Gastroesophageal sphincter (tissue), 4 donors: Measurements from ENCODE around the gene RPLP2. TPM values are rescaled to one million over a fixed set of nuclear protein-coding genes. Genes with fewer than 3 reads are reported as not detected.

Experiments used
- ATAC-seq: fragments of 150-250 bp; one replicate; pipeline ENCODE4 v1.9.1; 2016; ENCODE audit warnings: mild to moderate bottlenecking, moderate library complexity
- H3K27ac ChIP-seq, 4 donors: fragments of 200-600 bp; sonication (generic) in 3 of 4; 1 replicate in 3 of 4; 2 replicates in 1 of 4; pipeline ENCODE4 v1.5.1; 2016 to 2019
- H3K27me3 ChIP-seq: fragments of 200-600 bp; sonication (generic); one replicate; pipeline ENCODE4 v1.5.1; 2019
- H3K36me3 ChIP-seq, 2 donors: fragments of 200-600 bp; sonication (generic); one replicate each; pipeline ENCODE4 v1.5.1; 2019; ENCODE audit warnings: control low read depth in 1 of 2
- H3K4me1 ChIP-seq, 3 donors: fragments of 200-600 bp; sonication (generic); 1 replicate in 2 of 3; 2 replicates in 1 of 3; pipeline ENCODE4 v1.5.1; 2016 to 2019; ENCODE audit warnings: control low read depth in 2 of 3
- H3K4me3 ChIP-seq, 2 donors: fragments of 200-600 bp; sonication (generic); one replicate each; pipeline ENCODE4 v1.5.1; 2019; ENCODE audit warnings: mild to moderate bottlenecking in 1 of 2, moderate library complexity in 1 of 2
- H3K9me3 ChIP-seq, 3 donors: fragments of 200-600 bp; sonication (generic); one replicate each; pipeline ENCODE4 v1.5.1; 2017 to 2019; ENCODE audit warnings: control low read depth in 2 of 3
- EP300 ChIP-seq: sonication (generic); formaldehyde crosslinking; IDR thresholded peaks from one replicate; pipeline ENCODE4 v1.6.1; 2017; ENCODE audit warnings: antibody characterized with exemption, mild to moderate bottlenecking
- POLR2A ChIP-seq, 2 donors: fragments of 450-650 bp; IDR thresholded peaks; one replicate each; pipeline ENCODE4 v1.6.1; 2017; ENCODE audit warnings: antibody characterized with exemption in 2 of 2, mild to moderate bottlenecking in 2 of 2, moderate library complexity in 1 of 2
- POLR2AphosphoS5 ChIP-seq: sonication (generic); formaldehyde crosslinking; IDR thresholded peaks from one replicate; pipeline ENCODE4 v1.6.1; 2017; ENCODE audit warnings: antibody characterized with exemption
- WGBS, 2 donors: methylation state at CpG; one replicate each; pipeline ENCODE4 v1.1.5; 2018; ENCODE audit warnings: low coverage in 1 of 2; 5-methylcytosine and 5-hydroxymethylcytosine counted together
- total RNA-seq, 4 donors: library from RNA; depleted of rRNA; stranded (reverse); fragments of >200 nt; gene quantifications; one replicate each; pipeline ENCODE4 v1.1.0, GENCODE V29; 2016
- TF ChIP-seq, protein P1 (sequence below), 4 experiments: fragments of 200-600 bp in 2 of 4; fragments of 450-650 bp in 2 of 4; sonication (generic) in 1 of 4; IDR thresholded peaks; one replicate each; pipeline ENCODE4 v1.5.1; 2017 to 2019; ENCODE audit warnings: antibody characterized with exemption in 4 of 4, mild to moderate bottlenecking in 2 of 4, moderate library complexity in 2 of 4

RPLP2 gene
- total RNA-seq, 4 donors from 2014 or later, result 165 to 880 (median 462) TPM

DNA sequence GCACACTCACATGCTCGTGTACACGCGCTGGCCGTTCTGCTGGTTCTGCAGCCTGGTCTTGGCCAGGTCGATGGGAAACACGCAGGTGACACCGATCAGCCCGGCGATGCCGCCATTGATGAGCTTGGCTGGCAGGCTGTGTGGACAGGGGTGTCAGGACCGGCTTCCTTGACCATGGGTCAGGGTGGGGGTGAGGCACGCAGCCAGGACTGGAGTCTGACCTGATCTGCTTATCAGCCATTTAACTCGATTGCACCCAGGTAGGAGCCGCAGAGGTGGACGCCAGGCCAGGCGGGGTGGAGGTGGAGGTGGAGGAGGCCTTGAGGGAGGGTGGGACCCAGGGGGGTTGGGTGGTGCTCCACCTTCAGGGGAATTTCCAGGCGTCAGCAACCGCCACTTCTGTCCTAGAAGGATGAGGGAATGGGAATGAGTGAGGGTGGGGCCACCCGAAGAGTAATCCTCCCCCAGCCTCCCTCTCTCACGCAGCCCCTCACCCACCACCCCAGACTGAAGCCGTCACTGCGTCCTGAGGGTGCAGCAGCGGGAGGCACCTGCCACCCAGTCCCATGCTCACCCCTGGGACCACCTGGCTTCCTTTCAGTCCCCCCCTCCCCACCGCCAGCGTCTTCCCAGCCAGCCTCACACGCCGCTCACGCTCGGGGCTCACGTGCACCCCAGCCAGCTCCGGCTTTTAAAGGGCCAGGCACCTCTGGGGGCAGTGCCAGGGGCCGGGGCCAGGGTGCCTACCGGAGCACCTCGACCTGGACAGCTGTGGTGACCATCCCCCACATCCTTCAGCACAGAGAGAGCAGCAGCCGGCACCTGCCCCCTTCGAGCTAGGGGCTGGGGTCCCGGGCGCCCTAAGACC is 14.8 kb upstream of the RPLP2 start:
- WGBS, 2 donors, result 27 to 60% methylated on average over 3 to 4 of the region's 38 CpGs
- peaks cover 0 to 47% of the 10 kb centered on the region in 2 donors for H3K36me3 ChIP-seq
- ATAC-seq, result no peak

DNA sequence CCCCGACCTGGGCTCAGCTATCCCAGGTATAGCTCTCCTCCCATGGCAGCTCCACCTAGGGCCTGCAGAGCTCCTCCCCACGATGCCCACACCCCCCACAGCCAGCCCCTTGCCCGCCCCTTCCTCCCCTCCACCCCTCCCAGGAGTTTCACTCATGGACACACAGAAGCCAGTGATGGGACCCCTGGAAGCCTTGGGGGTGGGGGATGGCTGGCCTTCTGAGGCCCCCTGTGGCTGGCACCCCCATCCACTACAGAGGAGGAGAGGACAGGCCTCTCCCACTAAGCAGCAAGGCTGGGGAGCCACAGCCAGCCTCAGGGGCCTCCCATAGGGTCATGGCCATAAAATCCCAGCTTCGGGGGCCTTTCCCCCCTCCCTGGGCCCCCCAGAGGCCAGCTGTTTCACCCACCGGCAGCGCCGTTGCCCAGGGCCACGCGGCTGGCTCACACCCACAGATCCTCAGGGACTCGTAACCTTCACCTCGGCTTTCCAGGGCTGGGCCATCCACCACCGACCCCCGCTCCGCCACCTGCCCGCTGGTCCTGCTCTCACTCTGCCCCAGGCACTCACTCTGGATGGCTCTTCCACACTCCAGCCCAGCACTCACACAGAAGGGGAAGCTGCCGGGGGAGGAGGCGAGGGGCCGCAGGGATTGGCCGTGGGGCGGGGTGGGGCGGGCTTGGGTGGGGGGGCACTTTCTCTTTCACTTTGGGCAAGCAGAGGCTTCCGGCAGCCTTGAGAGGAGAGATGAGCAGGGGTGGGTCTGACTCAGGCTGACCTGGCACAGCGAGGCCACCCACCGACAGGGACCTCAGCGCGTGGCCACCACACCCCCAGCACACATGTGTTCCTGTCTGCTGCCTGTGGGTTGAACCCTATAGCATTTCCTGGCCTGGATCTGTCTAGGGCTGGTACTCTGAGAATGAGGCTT is 13.9 kb upstream of the RPLP2 start:
- WGBS, 2 donors, result 3% methylated on average over 14 of the region's 26 CpGs; no CpG with 5 or more reads in 1 of the 2 donors
- ATAC-seq, result peak; percentile 69
- H3K27ac ChIP-seq, result peak overlapping the region; percentile 20 to 94 (median 86)
- peaks cover 0 to 56% of the 10 kb centered on the region in 2 donors for H3K36me3 ChIP-seq
- no peaks in the 10 kb centered on the region for H3K9me3 ChIP-seq
- TF ChIP-seq, protein P1, sequence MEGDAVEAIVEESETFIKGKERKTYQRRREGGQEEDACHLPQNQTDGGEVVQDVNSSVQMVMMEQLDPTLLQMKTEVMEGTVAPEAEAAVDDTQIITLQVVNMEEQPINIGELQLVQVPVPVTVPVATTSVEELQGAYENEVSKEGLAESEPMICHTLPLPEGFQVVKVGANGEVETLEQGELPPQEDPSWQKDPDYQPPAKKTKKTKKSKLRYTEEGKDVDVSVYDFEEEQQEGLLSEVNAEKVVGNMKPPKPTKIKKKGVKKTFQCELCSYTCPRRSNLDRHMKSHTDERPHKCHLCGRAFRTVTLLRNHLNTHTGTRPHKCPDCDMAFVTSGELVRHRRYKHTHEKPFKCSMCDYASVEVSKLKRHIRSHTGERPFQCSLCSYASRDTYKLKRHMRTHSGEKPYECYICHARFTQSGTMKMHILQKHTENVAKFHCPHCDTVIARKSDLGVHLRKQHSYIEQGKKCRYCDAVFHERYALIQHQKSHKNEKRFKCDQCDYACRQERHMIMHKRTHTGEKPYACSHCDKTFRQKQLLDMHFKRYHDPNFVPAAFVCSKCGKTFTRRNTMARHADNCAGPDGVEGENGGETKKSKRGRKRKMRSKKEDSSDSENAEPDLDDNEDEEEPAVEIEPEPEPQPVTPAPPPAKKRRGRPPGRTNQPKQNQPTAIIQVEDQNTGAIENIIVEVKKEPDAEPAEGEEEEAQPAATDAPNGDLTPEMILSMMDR (IDR thresholded peaks at IDR 0.05), result no peak
- TF ChIP-seq EP300 (no peak), POLR2A (IDR thresholded peaks at IDR 0.05) (peak; percentile 30 to 46), POLR2AphosphoS5 (peak; percentile 31)
- peak overlapping the region; percentile 40 to 81 for H3K4me3 ChIP-seq
- peaks cover 0 to 58% (median 22%) of the 10 kb centered on the region in 3 donors for H3K4me1 ChIP-seq
- peaks cover 8% of the 10 kb centered on the region for H3K27me3 ChIP-seq

More for the DNA sequence above, 14.8 kb upstream of the RPLP2 start:
- TF ChIP-seq POLR2A (IDR thresholded peaks at IDR 0.05) (no peak), EP300 (no peak), POLR2AphosphoS5 (no peak)
- TF ChIP-seq, protein P1 (IDR thresholded peaks at IDR 0.05), result no peak
- Histone ChIP-seq H3K4me3 (peak overlapping the region; percentile 40 to 81), H3K9me3 (no peaks in the 10 kb centered on the region), H3K27ac (peak overlapping the region in 3 of 4 donors; percentile 84 to 94 (median 89)), H3K4me1 (peaks cover 0 to 67% (median 22%) of the 10 kb centered on the region in 3 donors), H3K27me3 (peaks cover 17% of the 10 kb centered on the region)

DNA sequence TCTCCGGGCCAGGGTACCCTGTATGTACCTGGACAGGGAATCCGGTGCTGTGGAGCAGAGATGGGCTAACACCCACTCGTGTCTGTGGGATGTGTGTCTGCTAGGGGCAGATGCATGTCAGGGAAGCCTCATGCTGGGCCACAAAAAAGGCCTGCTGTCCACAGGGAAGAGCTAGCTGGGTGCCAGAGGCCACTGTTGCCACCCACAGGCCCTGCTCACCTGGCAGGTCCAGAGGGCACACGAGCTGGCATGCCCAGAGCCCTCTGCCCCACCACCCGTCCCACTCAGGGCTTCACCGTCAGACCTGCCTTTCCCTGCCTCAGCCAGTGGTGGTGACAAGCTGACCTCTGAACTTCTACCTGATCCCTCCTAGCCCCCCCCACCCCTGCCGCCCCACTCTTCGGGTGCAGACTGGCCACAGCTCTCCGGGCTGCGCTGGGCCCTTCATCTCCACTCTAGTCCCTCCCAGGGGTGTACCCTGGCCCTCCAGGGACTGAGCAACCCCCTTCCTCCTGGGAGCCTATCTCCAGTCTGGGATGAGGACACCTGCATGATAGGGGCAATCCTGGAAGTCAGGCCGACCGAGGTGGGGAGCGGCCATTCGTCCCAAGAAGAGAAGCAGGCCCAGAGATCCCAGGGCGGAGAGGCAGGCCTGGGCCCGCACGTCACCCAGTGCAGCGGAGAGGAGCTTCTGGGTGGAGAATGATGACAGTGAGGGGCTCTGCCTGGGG is 13.0 kb upstream of the RPLP2 start:
- peak; percentile 0 for ATAC-seq
- H3K36me3 ChIP-seq, result peaks cover 0 to 57% of the 10 kb centered on the region in 2 donors
- no peaks in the 10 kb centered on the region for H3K27me3 ChIP-seq
- peak overlapping the region; percentile 20 to 94 (median 86) for H3K27ac ChIP-seq
- peaks cover 0 to 58% (median 22%) of the 10 kb centered on the region in 3 donors for H3K4me1 ChIP-seq
- TF ChIP-seq EP300, result no peak
- TF ChIP-seq POLR2A (IDR thresholded peaks at IDR 0.05), result no peak
- no peak for TF ChIP-seq POLR2AphosphoS5
- TF ChIP-seq, protein P1 (IDR thresholded peaks at IDR 0.05), result no peak
- 31% methylated on average over 3 of the region's 18 CpGs; no CpG with 5 or more reads in 1 of the 2 donors for WGBS, 2 donors
- peak overlapping the region; percentile 44 to 81 for H3K4me3 ChIP-seq
- no peaks in the 10 kb centered on the region for H3K9me3 ChIP-seq

DNA sequence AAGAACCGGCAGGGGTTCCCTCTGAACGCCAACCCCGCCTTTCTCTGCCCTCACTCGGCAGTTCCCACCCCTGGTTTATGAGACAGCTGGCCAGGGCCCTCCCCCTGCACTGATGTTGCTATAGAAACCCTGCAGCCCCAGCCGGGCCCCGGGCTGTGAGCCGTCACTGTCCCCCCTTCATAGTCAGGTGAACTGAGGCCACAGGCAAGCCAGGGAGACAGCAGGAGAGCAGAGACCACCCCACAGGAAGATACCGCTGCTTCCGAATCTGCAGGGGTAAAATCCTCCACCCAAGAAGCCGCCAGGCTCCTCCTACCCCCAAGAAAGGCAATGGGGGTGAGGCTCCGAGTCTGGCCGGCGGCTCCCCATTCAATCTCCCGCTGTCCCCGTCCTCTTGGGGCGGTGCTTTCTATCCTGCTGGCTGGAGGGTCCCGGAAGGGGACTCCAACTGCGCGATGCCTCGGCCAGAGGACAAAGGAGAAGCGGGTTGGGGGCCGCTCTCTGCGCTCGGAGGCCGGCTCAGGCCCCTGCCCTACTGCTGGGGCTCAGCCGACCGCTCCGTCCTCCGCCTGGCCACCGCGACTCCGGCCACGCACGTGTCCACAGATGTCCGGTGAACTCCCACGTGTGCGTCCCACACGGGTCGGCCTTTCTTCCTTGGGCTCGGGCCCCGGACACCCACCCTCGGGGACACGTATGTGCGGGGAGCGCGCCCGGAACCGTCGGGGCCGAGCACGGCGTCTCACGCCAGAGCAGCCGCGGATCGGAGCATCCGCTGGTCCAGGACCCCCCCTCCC is 12.3 kb upstream of the RPLP2 start:
- 0% methylated on average over 1 of the region's 57 CpGs; no CpG with 5 or more reads in 1 of the 2 donors for WGBS, 2 donors
- no peak for TF ChIP-seq POLR2A (IDR thresholded peaks at IDR 0.05)
- TF ChIP-seq POLR2AphosphoS5, result no peak
- TF ChIP-seq EP300, result no peak
- TF ChIP-seq, protein P1 (IDR thresholded peaks at IDR 0.05), result no peak
- peak; percentile 51 for ATAC-seq

More for the DNA sequence above, 12.3 kb upstream of the RPLP2 start:
- Histone ChIP-seq H3K4me1 (peaks cover 0 to 58% (median 22%) of the 10 kb centered on the region in 3 donors), H3K4me3 (peak overlapping the region; percentile 44 to 81), H3K27ac (peak overlapping the region; percentile 20 to 94 (median 86)), H3K9me3 (no peaks in the 10 kb centered on the region), H3K27me3 (no peaks in the 10 kb centered on the region), H3K36me3 (peaks cover 0 to 57% of the 10 kb centered on the region in 2 donors)
